HEK293 (cell line): Measurements from ENCODE around the gene RPL31.

Experiments used
- CTCF ChIA-PET: fragments of 350-600 bp; formaldehyde crosslinking; extraction: SDS; loops from one replicate; lab custom pipeline; 2021; ENCODE audit warnings: antibody characterized with exemption; lab: Yijun Ruan, JAX
- POLR2A ChIA-PET: fragments of 300-600 bp; formaldehyde crosslinking; extraction: SDS; loops from one replicate; lab custom pipeline; 2020; ENCODE audit warnings: antibody characterized with exemption, inconsistent platforms; lab: Yijun Ruan, JAX
- H3K27ac ChIP-seq: fragments of 200-500 bp; sonication (Bioruptor generic); 2 replicates; pipeline ENCODE4 v1.5.1; 2014; ENCODE audit warnings: low read depth, low read length, control low read depth, inconsistent platforms; ENCODE audit errors: extremely low read depth
- H3K36me3 ChIP-seq, 2 experiments: fragments of 200-500 bp in 1 of 2; sonication (Bioruptor generic) in 1 of 2; 1 replicate in 1 of 2; 2 replicates in 1 of 2; pipeline ENCODE4 v1.5.1; 2014 to 2017; ENCODE audit warnings: inconsistent platforms in 2 of 2, low read length in 2 of 2; ENCODE audit not compliant: control insufficient read depth in 2 of 2, insufficient read depth in 1 of 2
- H3K4me1 ChIP-seq: fragments of 200-500 bp; sonication (Bioruptor generic); 2 replicates; pipeline ENCODE4 v1.5.1; 2014; ENCODE audit warnings: mild to moderate bottlenecking, low read length, inconsistent platforms; ENCODE audit not compliant: control insufficient read depth, insufficient read depth
- H3K4me3 ChIP-seq: 2 replicates; pipeline ENCODE4 v1.5.1; 2011; ENCODE audit warnings: low read depth, mild to moderate bottlenecking, control low read depth, low read length, moderate library complexity
- H3K9me3 ChIP-seq: fragments of 200-500 bp; sonication (Bioruptor generic); 2 replicates; pipeline ENCODE4 v1.5.1; 2014; ENCODE audit warnings: low read depth, low read length, inconsistent platforms; ENCODE audit not compliant: control insufficient read depth, insufficient read depth
- IKZF3 ChIP-seq: fragments of 450-650 bp; IDR thresholded peaks from 2 replicates; pipeline ENCODE4 v1.5.0; 2018; ENCODE audit warnings: missing biosample characterization, mild to moderate bottlenecking, missing genetic modification characterization, moderate library complexity
- KLF8 ChIP-seq: fragments of 450-650 bp; formaldehyde crosslinking; IDR thresholded peaks from 2 replicates; pipeline ENCODE4 v1.5.1; 2016; ENCODE audit warnings: missing biosample characterization, missing genetic modification characterization
- PRDM1 ChIP-seq: fragments of 450-650 bp; formaldehyde crosslinking; IDR thresholded peaks from 2 replicates; pipeline ENCODE4; 2016; ENCODE audit warnings: missing biosample characterization, missing genetic modification characterization
- TSHZ1 ChIP-seq: fragments of 450-650 bp; formaldehyde crosslinking; IDR thresholded peaks from 2 replicates; pipeline ENCODE4 v1.5.1; 2016; ENCODE audit warnings: missing biosample characterization, missing genetic modification characterization, borderline replicate concordance
- ZBTB26 ChIP-seq: fragments of 450-650 bp; formaldehyde crosslinking; optimal IDR thresholded peaks from 2 replicates; pipeline ENCODE3; 2016; ENCODE audit warnings: missing biosample characterization, mild to moderate bottlenecking, missing genetic modification characterization
- ZFHX2 ChIP-seq: fragments of 450-650 bp; formaldehyde crosslinking; conservative IDR thresholded peaks from 2 replicates; pipeline ENCODE4 v1.5.1; 2016; ENCODE audit warnings: missing biosample characterization, missing genetic modification characterization
- ZNF112 ChIP-seq: fragments of 450-650 bp; formaldehyde crosslinking; IDR thresholded peaks from 2 replicates; pipeline ENCODE4 v1.5.0; 2017; ENCODE audit warnings: missing biosample characterization, missing genetic modification characterization
- ZNF114 ChIP-seq: fragments of 450-650 bp; formaldehyde crosslinking; IDR thresholded peaks from 2 replicates; pipeline ENCODE4 v1.5.0; 2017; ENCODE audit warnings: missing biosample characterization, missing genetic modification characterization
- ZNF157 ChIP-seq: fragments of 450-650 bp; formaldehyde crosslinking; IDR thresholded peaks from 2 replicates; pipeline ENCODE4 v1.5.1; 2016; ENCODE audit warnings: missing biosample characterization, missing genetic modification characterization
- ZNF248 ChIP-seq: fragments of 450-650 bp; formaldehyde crosslinking; IDR thresholded peaks from 2 replicates; pipeline ENCODE4 v1.5.1; 2017; ENCODE audit warnings: missing biosample characterization, missing genetic modification characterization
- ZNF416 ChIP-seq: fragments of 450-650 bp; formaldehyde crosslinking; IDR thresholded peaks from 2 replicates; pipeline ENCODE4 v1.5.1; 2016; ENCODE audit warnings: missing biosample characterization, missing genetic modification characterization
- ZNF423 ChIP-seq: fragments of 450-650 bp; formaldehyde crosslinking; IDR thresholded peaks from 2 replicates; pipeline ENCODE4 v1.5.1; 2016; ENCODE audit warnings: missing biosample characterization, missing genetic modification characterization
- ZNF426 ChIP-seq: fragments of 450-650 bp; formaldehyde crosslinking; IDR thresholded peaks from 2 replicates; pipeline ENCODE4 v1.5.1; 2017; ENCODE audit warnings: missing biosample characterization, missing genetic modification characterization, mild to moderate bottlenecking, inconsistent platforms, moderate library complexity
- ZNF548 ChIP-seq: fragments of 450-650 bp; formaldehyde crosslinking; IDR thresholded peaks from 2 replicates; pipeline ENCODE4 v1.5.1; 2016; ENCODE audit warnings: missing biosample characterization, missing genetic modification characterization
- ZNF555 ChIP-seq: fragments of 450-650 bp; formaldehyde crosslinking; conservative IDR thresholded peaks from 2 replicates; pipeline ENCODE4 v1.5.1; 2017; ENCODE audit warnings: missing biosample characterization, mild to moderate bottlenecking, missing genetic modification characterization, inconsistent platforms
- ZNF571 ChIP-seq: fragments of 450-650 bp; formaldehyde crosslinking; IDR thresholded peaks from 2 replicates; pipeline ENCODE4 v1.5.0; 2017; ENCODE audit warnings: missing biosample characterization, missing genetic modification characterization
- ZNF660 ChIP-seq: fragments of 450-650 bp; IDR thresholded peaks from 2 replicates; pipeline ENCODE4 v1.5.1; 2018; ENCODE audit warnings: missing biosample characterization, mild to moderate bottlenecking, missing genetic modification characterization
- ZNF664 ChIP-seq: fragments of 450-650 bp; formaldehyde crosslinking; IDR thresholded peaks from 2 replicates; pipeline ENCODE4 v1.5.1; 2016; ENCODE audit warnings: missing biosample characterization, missing genetic modification characterization
- ZNF677 ChIP-seq: fragments of 450-650 bp; IDR thresholded peaks from 2 replicates; pipeline ENCODE4 v1.5.0; 2018; ENCODE audit warnings: missing biosample characterization, mild to moderate bottlenecking, missing genetic modification characterization, moderate library complexity
- ZNF792 ChIP-seq: fragments of 450-650 bp; formaldehyde crosslinking; IDR thresholded peaks from 2 replicates; pipeline ENCODE4 v1.5.1; 2016; ENCODE audit warnings: missing biosample characterization, missing genetic modification characterization
- ZSCAN23 ChIP-seq: fragments of 450-650 bp; formaldehyde crosslinking; IDR thresholded peaks from 2 replicates; pipeline ENCODE4 v1.5.1; 2016; ENCODE audit warnings: missing biosample characterization, missing genetic modification characterization
- TF ChIP-seq, protein P1 (sequence below): fragments of 450-650 bp; formaldehyde crosslinking; IDR thresholded peaks from 2 replicates; pipeline ENCODE4 v1.5.1; 2017; ENCODE audit warnings: missing biosample characterization, missing genetic modification characterization
- TF ChIP-seq, protein P2 (sequence below): fragments of 450-650 bp; formaldehyde crosslinking; IDR thresholded peaks from 2 replicates; pipeline ENCODE4 v1.5.1; 2016; ENCODE audit warnings: missing biosample characterization, missing genetic modification characterization
- TF ChIP-seq, protein P3 (sequence below): fragments of 450-650 bp; IDR thresholded peaks from 2 replicates; pipeline ENCODE4 v1.5.1; 2018; ENCODE audit warnings: missing biosample characterization, mild to moderate bottlenecking, missing genetic modification characterization

Gene RPL31

GRCh38 chr2:100974712-100975520 lies 27.2 kb upstream of the RPL31 start:
- POLR2A ChIA-PET, result no interaction called here
- no peak overlapping the region for H3K4me3 ChIP-seq
- CTCF ChIA-PET, result no interaction called here
- H3K4me1 ChIP-seq, result no peaks in the 10 kb centered on the region
- H3K9me3 ChIP-seq, result no peaks in the 10 kb centered on the region
- peaks cover 0 to 26% of the 10 kb centered on the region in 2 experiments; a peak in 1 of 3 replicates for H3K36me3 ChIP-seq
- H3K27ac ChIP-seq, result no peak overlapping the region
- TF ChIP-seq, protein P1, sequence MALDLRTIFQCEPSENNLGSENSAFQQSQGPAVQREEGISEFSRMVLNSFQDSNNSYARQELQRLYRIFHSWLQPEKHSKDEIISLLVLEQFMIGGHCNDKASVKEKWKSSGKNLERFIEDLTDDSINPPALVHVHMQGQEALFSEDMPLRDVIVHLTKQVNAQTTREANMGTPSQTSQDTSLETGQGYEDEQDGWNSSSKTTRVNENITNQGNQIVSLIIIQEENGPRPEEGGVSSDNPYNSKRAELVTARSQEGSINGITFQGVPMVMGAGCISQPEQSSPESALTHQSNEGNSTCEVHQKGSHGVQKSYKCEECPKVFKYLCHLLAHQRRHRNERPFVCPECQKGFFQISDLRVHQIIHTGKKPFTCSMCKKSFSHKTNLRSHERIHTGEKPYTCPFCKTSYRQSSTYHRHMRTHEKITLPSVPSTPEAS (tag by site-specific recombination), result no peak
- TF ChIP-seq ZNF426 (tag by site-specific recombination), result no peak
- TF ChIP-seq, all 188 proteins: peak for 0

- Histone ChIP-seq H3K27ac (no peak overlapping the region), H3K9me3 (no peaks in the 10 kb centered on the region), H3K4me3 (no peak overlapping the region), H3K36me3 (peaks cover 0 to 25% of the 10 kb centered on the region in 2 experiments; a peak in 1 of 3 replicates), H3K4me1 (no peaks in the 10 kb centered on the region)
- ChIA-PET CTCF (no interaction called here), POLR2A (no interaction called here)
- TF ChIP-seq KLF8 (tag by site-specific recombination), result no peak
- TF ChIP-seq ZNF248 (tag by site-specific recombination), result no peak
- no peak for TF ChIP-seq ZNF112 (tag by site-specific recombination)
- TF ChIP-seq, protein P2, sequence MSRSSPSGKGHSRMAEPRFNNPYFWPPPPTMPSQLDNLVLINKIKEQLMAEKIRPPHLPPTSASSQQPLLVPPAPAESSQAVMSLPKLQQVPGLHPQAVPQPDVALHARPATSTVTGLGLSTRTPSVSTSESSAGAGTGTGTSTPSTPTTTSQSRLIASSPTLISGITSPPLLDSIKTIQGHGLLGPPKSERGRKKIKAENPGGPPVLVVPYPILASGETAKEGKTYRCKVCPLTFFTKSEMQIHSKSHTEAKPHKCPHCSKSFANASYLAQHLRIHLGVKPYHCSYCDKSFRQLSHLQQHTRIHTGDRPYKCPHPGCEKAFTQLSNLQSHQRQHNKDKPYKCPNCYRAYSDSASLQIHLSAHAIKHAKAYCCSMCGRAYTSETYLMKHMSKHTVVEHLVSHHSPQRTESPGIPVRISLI, result no peak
- TF ChIP-seq PRDM1 (tag by site-specific recombination), result no peak
- no peak for TF ChIP-seq TSHZ1
- no peak for TF ChIP-seq ZNF660 (tag by site-specific recombination)
- no peak for TF ChIP-seq ZNF416 (tag by site-specific recombination)
- TF ChIP-seq ZNF114 (tag by site-specific recombination), result no peak
- no peak for TF ChIP-seq ZNF664
- no peak for TF ChIP-seq ZFHX2 (tag by site-specific recombination)
- no peak for TF ChIP-seq ZNF571 (tag by site-specific recombination)
These were observed 26.6 kb upstream of the RPL31 start for GRCh38 chr2:100975521-100975785.

DNA sequence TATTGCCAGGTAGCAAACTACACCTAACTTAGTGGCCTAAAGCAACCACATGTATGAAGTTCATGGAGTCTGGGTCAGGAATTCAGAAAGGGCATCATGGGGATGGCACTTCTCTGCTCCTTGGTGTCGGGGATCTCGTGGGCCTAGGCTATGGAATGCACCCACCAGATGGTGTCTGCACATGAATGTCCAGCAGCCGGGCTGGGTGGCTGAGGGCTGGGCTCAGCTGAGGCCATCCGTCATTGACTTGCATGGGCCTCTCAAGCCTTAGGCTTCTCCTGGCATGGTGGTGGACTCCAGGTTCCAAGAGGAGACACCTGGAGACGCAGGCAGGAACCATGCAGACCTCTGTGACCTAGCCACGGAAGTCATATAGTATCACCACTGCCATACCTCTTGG lies 26.0 kb upstream of the RPL31 start:
- ChIA-PET CTCF (interaction anchor here (0.7 to 0.9 kb wide), 2 partner anchors 9 to 257 kb away, joined by 3 to 4 read pairs; no protein-coding TSS in a partner anchor), POLR2A (no interaction called here)
- Histone ChIP-seq H3K27ac (no peak overlapping the region), H3K9me3 (no peaks in the 10 kb centered on the region), H3K4me1 (no peaks in the 10 kb centered on the region), H3K36me3 (peaks cover 0 to 20% of the 10 kb centered on the region in 2 experiments; a peak in 1 of 3 replicates), H3K4me3 (no peak overlapping the region)
- TF ChIP-seq ZNF548 (tag by site-specific recombination), result no peak
- no peak for TF ChIP-seq ZNF677
- TF ChIP-seq ZNF555 (tag by site-specific recombination), result no peak
- TF ChIP-seq ZNF157 (tag by site-specific recombination), result no peak
- TF ChIP-seq ZBTB26, result no peak
- TF ChIP-seq ZNF792 (tag by site-specific recombination), result no peak
- no peak for TF ChIP-seq ZNF423
- no peak for TF ChIP-seq ZSCAN23
- TF ChIP-seq IKZF3, result no peak
- TF ChIP-seq, protein P3, sequence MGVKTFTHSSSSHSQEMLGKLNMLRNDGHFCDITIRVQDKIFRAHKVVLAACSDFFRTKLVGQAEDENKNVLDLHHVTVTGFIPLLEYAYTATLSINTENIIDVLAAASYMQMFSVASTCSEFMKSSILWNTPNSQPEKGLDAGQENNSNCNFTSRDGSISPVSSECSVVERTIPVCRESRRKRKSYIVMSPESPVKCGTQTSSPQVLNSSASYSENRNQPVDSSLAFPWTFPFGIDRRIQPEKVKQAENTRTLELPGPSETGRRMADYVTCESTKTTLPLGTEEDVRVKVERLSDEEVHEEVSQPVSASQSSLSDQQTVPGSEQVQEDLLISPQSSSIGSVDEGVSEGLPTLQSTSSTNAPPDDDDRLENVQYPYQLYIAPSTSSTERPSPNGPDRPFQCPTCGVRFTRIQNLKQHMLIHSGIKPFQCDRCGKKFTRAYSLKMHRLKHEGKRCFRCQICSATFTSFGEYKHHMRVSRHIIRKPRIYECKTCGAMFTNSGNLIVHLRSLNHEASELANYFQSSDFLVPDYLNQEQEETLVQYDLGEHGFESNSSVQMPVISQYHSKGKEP (tag by site-specific recombination), result no peak
